AG09319 (cell line): ENCODE measurements around the gene ARRB2.
"Not testable (repeated sequence)": the region's sequence is repeated elsewhere in the genome, so short reads cannot be mapped to it uniquely, and the experiment has no call there.

ENCODE experiments used
- DNase-seq: peaks from one replicate; pipeline ENCODE4 v3.0.0-alpha.2; 2010; ENCODE audit warnings: low read depth; ENCODE audit errors: extremely low read depth
- TF ChIP-seq, protein P1 (sequence below): IDR thresholded peaks from 2 replicates; pipeline ENCODE4 v1.5.1; 2011; ENCODE audit warnings: low read depth, mild to moderate bottlenecking, inconsistent platforms, low read length, moderate library complexity

Gene ARRB2

DNA sequence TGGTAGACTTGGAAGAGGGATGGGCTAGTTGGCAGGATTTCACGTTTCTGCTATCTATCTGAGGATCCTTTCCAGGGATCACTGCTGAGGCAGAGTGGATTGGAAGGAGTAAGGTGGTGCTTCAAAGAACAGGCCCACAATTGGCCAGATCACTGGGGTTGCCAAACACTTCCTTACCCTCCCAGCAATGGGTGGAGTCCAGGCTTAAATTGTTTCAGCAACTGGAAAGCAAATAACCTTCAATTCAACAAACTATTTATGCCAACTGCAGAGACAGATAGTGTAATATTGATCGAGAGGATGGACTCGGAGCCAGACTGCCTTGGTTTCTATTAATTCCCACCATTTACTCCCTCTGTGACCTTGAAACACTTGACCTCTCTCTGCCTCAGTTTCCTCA is 2.1 kb downstream of the ARRB2 start:
- DNase-seq: no peak
- TF ChIP-seq, protein P1, sequence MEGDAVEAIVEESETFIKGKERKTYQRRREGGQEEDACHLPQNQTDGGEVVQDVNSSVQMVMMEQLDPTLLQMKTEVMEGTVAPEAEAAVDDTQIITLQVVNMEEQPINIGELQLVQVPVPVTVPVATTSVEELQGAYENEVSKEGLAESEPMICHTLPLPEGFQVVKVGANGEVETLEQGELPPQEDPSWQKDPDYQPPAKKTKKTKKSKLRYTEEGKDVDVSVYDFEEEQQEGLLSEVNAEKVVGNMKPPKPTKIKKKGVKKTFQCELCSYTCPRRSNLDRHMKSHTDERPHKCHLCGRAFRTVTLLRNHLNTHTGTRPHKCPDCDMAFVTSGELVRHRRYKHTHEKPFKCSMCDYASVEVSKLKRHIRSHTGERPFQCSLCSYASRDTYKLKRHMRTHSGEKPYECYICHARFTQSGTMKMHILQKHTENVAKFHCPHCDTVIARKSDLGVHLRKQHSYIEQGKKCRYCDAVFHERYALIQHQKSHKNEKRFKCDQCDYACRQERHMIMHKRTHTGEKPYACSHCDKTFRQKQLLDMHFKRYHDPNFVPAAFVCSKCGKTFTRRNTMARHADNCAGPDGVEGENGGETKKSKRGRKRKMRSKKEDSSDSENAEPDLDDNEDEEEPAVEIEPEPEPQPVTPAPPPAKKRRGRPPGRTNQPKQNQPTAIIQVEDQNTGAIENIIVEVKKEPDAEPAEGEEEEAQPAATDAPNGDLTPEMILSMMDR: no peak

DNA sequence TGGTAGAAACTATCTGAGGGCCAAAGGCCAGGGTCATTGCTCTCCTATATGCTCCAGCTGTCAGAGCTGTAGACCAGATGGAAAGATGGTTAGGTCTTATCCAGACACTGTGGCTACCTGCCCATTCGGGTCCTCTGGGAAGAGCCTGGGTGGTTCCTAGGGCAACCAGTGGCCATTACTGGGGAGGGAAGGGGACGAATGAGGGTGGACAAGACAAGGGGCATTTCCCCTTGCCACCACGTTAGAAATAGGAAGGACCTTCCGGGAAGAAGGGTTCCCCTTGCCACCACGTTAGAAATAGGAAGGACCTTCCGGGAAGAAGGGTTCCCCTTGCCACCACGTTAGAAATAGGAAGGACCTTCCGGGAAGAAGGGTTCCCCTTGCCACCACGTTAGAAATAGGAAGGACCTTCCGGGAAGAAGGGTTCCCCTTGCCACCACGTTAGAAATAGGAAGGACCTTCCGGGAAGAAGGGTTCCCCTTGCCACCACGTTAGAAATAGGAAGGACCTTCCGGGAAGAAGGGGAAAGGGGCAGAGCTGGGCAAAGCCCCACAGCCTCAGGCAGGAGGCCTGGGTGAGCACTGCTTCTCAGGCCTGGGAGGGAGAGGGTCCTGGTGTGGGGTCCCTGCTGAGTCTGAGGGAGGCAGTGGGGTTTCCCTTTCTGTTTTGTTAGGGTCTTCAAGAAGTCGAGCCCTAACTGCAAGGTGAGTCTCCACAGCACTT is 4.1 kb downstream of the ARRB2 start:
- not testable (repeated sequence) for DNase-seq

DNA sequence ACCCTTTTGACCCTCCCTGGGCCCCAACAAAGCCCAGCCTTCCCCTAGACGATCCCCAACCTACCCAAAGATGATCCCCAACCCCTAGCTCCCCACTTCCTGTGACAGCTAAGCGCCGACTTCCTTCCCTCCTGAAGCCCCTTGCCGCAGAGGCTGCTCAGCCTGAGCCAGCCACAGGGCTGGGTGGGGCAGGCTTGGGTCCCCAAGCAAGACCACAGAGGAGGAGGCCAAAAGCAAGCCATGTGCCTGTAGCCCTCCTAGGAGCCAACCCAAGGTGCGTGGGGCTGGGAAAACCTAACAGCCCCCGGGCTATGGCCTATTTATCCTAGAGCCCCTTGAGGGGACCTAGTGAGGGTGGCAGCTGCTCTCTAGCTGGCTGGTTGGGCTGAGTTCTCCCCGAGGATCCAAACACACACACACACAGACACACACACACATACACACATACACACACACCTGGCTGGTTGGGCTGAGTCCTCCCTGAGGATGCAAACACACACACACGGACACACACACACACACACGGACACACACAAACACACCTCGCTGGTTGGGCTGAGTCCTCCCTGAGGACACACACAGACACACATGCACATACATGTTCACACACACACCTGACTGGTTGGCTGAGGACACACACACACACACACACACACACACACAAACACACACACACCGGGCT is 4.8 kb downstream of the ARRB2 start:
- DNase-seq: no peak
- TF ChIP-seq, protein P1: no peak

DNA sequence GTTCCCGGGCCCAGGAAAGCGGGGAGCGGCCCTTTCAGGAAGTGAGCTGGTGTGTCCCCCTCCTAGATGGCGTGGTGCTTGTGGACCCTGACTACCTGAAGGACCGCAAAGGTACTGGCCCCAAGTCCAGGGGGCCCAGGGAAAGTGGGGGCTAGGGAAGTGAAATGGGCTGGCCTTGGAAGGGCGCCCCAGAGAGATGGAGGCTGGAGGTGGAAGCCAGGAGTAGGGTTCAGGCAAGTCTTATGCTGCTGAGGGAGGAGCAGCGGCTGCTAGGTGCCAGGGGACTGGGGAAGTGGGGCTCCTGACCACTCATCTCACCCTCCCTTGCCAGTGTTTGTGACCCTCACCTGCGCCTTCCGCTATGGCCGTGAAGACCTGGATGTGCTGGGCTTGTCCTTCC is 5.6 kb downstream of the ARRB2 start:
- TF ChIP-seq, protein P1: no peak

DNA sequence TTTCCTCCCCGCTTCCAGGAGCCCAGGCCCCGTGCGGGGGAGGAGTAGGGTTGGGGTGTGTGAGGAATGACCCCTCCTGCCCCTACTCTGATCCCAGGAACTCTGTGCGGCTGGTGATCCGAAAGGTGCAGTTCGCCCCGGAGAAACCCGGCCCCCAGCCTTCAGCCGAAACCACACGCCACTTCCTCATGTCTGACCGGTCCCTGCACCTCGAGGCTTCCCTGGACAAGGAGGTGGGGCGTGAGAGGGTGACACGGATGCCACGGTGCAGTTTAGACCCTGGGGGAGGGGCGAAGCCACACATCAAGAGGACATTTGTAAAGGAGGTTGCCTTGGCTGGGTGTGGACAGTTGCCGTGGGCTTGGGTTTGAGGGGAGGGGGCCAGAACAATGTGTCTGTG is 7.4 kb downstream of the ARRB2 start:
- TF ChIP-seq, protein P1: no peak
- no peak for DNase-seq

More for the DNA sequence above, 5.6 kb downstream of the ARRB2 start:
- DNase-seq: no peak

DNA sequence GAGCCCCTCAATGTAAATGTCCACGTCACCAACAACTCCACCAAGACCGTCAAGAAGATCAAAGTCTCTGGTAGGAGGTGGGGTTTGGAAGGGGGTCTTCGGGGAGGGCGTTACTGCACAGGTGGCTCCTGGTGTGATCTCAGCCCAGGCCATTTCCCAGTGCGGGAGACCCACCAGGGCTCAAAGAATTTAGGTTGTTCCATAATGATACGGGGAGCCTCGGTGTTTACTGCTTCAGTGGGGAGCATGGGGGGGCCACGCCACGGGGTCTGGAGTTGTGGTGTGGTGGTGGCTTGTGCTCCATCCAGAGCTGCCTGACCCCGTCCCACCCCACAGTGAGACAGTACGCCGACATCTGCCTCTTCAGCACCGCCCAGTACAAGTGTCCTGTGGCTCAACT is 7.8 kb downstream of the ARRB2 start:
- no peak for DNase-seq
- TF ChIP-seq, protein P1: no peak

DNA sequence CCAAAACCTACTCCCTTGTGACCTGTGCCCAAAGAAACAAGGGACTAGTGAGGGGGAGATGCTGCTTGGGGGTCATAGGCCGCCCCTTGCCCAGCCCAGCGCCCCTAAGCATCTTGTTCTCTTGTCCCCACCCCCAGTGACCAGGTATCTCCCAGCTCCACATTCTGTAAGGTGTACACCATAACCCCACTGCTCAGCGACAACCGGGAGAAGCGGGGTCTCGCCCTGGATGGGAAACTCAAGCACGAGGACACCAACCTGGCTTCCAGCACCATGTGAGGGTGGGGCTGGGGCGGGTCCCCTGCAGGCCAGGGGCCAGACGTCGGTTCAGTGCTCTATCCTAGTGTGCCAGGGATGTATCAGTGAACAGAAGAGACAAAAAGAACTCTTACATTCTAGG is 8.7 kb downstream of the ARRB2 start:
- TF ChIP-seq, protein P1: no peak

More for the DNA sequence above, 8.7 kb downstream of the ARRB2 start:
- no peak for DNase-seq
